HepG2 (cell line): Measurements from ENCODE around the gene RIN3. TPM values are rescaled to one million over a fixed set of nuclear protein-coding genes. Genes with fewer than 3 reads are reported as not detected.
"Not testable (repeated sequence)": the region's sequence is repeated elsewhere in the genome, so short reads cannot be mapped to it uniquely, and the experiment has no call there.

Experiments
- ATAC-seq: fragments of 200-7000 bp; cut with Tn5 transposase; 3 replicates; pipeline ENCODE4 v1.9.1; 2020; ENCODE audit warnings: mild to moderate bottlenecking, moderate library complexity
- BruUV-seq: library from RNA; stranded (reverse); fragments of 400-500 nt; replicated peaks from 2 replicates; lab custom pipeline; 2021; lab: Mats Ljungman, UMichigan
- CTCF ChIA-PET: fragments of 300-600 bp; formaldehyde crosslinking; extraction: SDS; loops from one replicate; lab custom pipeline; 2021; ENCODE audit warnings: low total read pairs, inconsistent platforms, low intra/inter-chr PET ratio; lab: Yijun Ruan, JAX
- POLR2A ChIA-PET: fragments of 350-600 bp; sonication (Branson Sonifier 250); formaldehyde crosslinking; loops from one replicate; lab custom pipeline; 2020; ENCODE audit warnings: antibody characterized with exemption, inconsistent platforms; lab: Yijun Ruan, JAX
- DNase-seq: peaks from one replicate; pipeline ENCODE4 v3.0.0-alpha.2; 2015; ENCODE audit warnings: low spot score
- FAIRE-seq: peaks from 3 replicates; lab custom pipeline; 2011; peaks lifted over from hg19 to GRCh38; lab: Jason Lieb, UNC
- H2AFZ ChIP-seq: one replicate; pipeline ENCODE4 v1.6.1; 2011; ENCODE audit warnings: low read length, inconsistent platforms
- H3K27ac ChIP-seq: fragments of 300-600 bp; 3 replicates; pipeline ENCODE4 v1.8.0; 2011; ENCODE audit warnings: mixed run types, mild to moderate bottlenecking, mixed read lengths, low read length, inconsistent platforms; ENCODE audit not compliant: insufficient read depth; ENCODE audit errors: extremely low read length
- H3K27me3 ChIP-seq, 2 experiments: fragments of 200-600 bp in 1 of 2; 2 replicates in 1 of 2; 3 replicates in 1 of 2; pipeline versions ENCODE4 v1.6.0 to v1.8.0; 2011; ENCODE audit warnings: low read length in 2 of 2, mild to moderate bottlenecking in 2 of 2, moderate library complexity in 2 of 2, inconsistent platforms in 1 of 2; ENCODE audit not compliant: insufficient read depth in 2 of 2, control insufficient read depth in 1 of 2
- H3K36me3 ChIP-seq, 2 experiments: fragments of 200-600 bp in 1 of 2; replicated peaks in 1 of 2; 2 replicates in 1 of 2; 3 replicates in 1 of 2; pipeline versions ENCODE4 v1.5.1 to v1.8.0; 2011; ENCODE audit warnings: low read length in 2 of 2, inconsistent platforms in 1 of 2; ENCODE audit not compliant: insufficient read depth in 2 of 2, control insufficient read depth in 1 of 2
- H3K4me1 ChIP-seq: 2 replicates; pipeline ENCODE4 v1.5.1; 2012; ENCODE audit warnings: low read length, inconsistent platforms; ENCODE audit not compliant: insufficient read depth
- H3K4me2 ChIP-seq: 2 replicates; pipeline ENCODE4 v1.6.0; 2011; ENCODE audit warnings: low read depth, low read length, inconsistent platforms
- H3K4me3 ChIP-seq, 3 experiments: fragments of 200-600 bp in 1 of 3; sonication (generic), shearing (Covaris generic) in 1 of 3; replicated peaks in 1 of 3; 2 replicates each; pipeline ENCODE4 v1.5.1; 2011 to 2016; ENCODE audit warnings: low read length in 3 of 3, inconsistent platforms in 2 of 3, low read depth in 2 of 3, mild to moderate bottlenecking in 2 of 3, control low read depth in 1 of 3, mixed read lengths in 1 of 3; ENCODE audit not compliant: insufficient read depth in 1 of 3
- H3K79me2 ChIP-seq: one replicate; pipeline ENCODE4 v1.6.1; 2011; ENCODE audit warnings: low read length, inconsistent platforms; ENCODE audit not compliant: insufficient read depth
- H3K9ac ChIP-seq: 2 replicates; pipeline ENCODE4 v1.6.0; 2011; ENCODE audit warnings: mild to moderate bottlenecking, low read depth, low read length, inconsistent platforms; ENCODE audit not compliant: insufficient read depth
- H3K9me3 ChIP-seq: 2 replicates; pipeline ENCODE4 v1.5.1; 2012; ENCODE audit warnings: mild to moderate bottlenecking, low read length
- H4K20me1 ChIP-seq: 2 replicates; pipeline ENCODE4 v1.6.0; 2011; ENCODE audit warnings: inconsistent platforms, mild to moderate bottlenecking, low read length, moderate library complexity; ENCODE audit not compliant: insufficient read depth
- CTCF ChIP-seq: sonication (generic); formaldehyde crosslinking; IDR thresholded peaks from 2 replicates; pipeline ENCODE4 v1.5.0; 2020; ENCODE audit warnings: mild to moderate bottlenecking, missing genetic modification reagents, moderate library complexity
- JARID2 ChIP-seq: sonication (generic); formaldehyde crosslinking; IDR thresholded peaks from 2 replicates; pipeline ENCODE4 v1.8.1; 2023; ENCODE audit warnings: missing genetic modification reagents, inconsistent platforms; ENCODE audit not compliant: insufficient replicate concordance
- KDM2A ChIP-seq: sonication (generic); formaldehyde crosslinking; IDR thresholded peaks from 2 replicates; pipeline ENCODE4 v1.4.0; 2020; ENCODE audit warnings: low read depth, missing genetic modification reagents, borderline replicate concordance
- LCORL ChIP-seq, 2 experiments: fragments of 450-650 bp in 1 of 2; sonication (generic) in 1 of 2; formaldehyde crosslinking in 1 of 2; IDR thresholded peaks; 2 replicates each; pipeline versions ENCODE4 v1.5.0 to v1.6.1; 2017 to 2020; ENCODE audit warnings: antibody characterized with exemption in 1 of 2, missing genetic modification reagents in 1 of 2
- SALL1 ChIP-seq: sonication (generic); formaldehyde crosslinking; IDR thresholded peaks from 2 replicates; pipeline ENCODE4 v1.8.0; 2022; ENCODE audit warnings: mild to moderate bottlenecking, missing genetic modification reagents
- SMC3 ChIP-seq: IDR thresholded peaks from 2 replicates; pipeline ENCODE4 v1.6.1; 2011; ENCODE audit warnings: low read length, improper control_type of control experiment
- STAG1 ChIP-seq: sonication (generic); formaldehyde crosslinking; IDR thresholded peaks from 2 replicates; pipeline ENCODE4 v1.4.0; 2020; ENCODE audit warnings: missing genetic modification reagents
- XRCC5 ChIP-seq: fragments of 200-400 bp; formaldehyde crosslinking; optimal IDR thresholded peaks from 2 replicates; pipeline ENCODE3; 2017; ENCODE audit warnings: mild to moderate bottlenecking, low read length
- ZNF264 ChIP-seq: sonication (generic); formaldehyde crosslinking; IDR thresholded peaks from 2 replicates; pipeline ENCODE4 v1.4.0; 2020; ENCODE audit warnings: missing genetic modification reagents
- WGBS: methylation state at CpG from one replicate; pipeline ENCODE4 v1.1.6; 2017; ENCODE audit warnings: low lambda C conversion rate; 5-methylcytosine and 5-hydroxymethylcytosine counted together
- in situ Hi-C: cut with HindIII; loops from 2 replicates; pipeline ENCODE4 v1.10.0; 2017; ENCODE audit warnings: low pct_unique_long_range_greater_than_20kb; ENCODE audit not compliant: extremely low pct_ligation_motif_present
- intact Hi-C: fragments of 100-400 bp; cut with micrococcal nuclease; formaldehyde crosslinking; loops from one replicate; pipeline ENCODE4 v1.10.0; 2022; ENCODE audit not compliant: unreplicated experiment
- polyA plus RNA-seq, 8 experiments: library from polyadenylated mRNA; depleted of rRNA in 3 of 8; stranded (reverse) in 7 of 8; unstranded in 1 of 8; fragments of >200 nt; fragmentation: Illumina TruSeq in 4 of 8; extraction: Trizol in 4 of 8; gene quantifications; 2 replicates each; pipeline versions ENCODE4 v1.2.1 to v1.2.3, GENCODE V29; 2011 to 2016; ENCODE audit warnings: low read depth in 4 of 8, missing spikeins in 1 of 8, mixed read lengths in 1 of 8; ENCODE audit not compliant: insufficient read depth in 1 of 8
- total RNA-seq, 5 experiments: library from RNA; depleted of rRNA; stranded (reverse); fragments of >200 nt; fragmentation: Illumina TruSeq; extraction: Trizol; gene quantifications; 2 replicates each; pipeline ENCODE4 v1.2.3, GENCODE V29; 2016; ENCODE audit warnings: low read depth in 1 of 5
- TF ChIP-seq, protein P1 (sequence below): sonication (generic); formaldehyde crosslinking; IDR thresholded peaks from 2 replicates; pipeline ENCODE4 v1.5.1; 2020; ENCODE audit warnings: mild to moderate bottlenecking, missing genetic modification reagents, moderate library complexity

Gene RIN3
- total and polyA plus RNA-seq, 2 of the 13 experiments (the other 11 are each of a cell fraction or from before 2014, with no cell fraction given), result 2.3 to 3.6 TPM

DNA sequence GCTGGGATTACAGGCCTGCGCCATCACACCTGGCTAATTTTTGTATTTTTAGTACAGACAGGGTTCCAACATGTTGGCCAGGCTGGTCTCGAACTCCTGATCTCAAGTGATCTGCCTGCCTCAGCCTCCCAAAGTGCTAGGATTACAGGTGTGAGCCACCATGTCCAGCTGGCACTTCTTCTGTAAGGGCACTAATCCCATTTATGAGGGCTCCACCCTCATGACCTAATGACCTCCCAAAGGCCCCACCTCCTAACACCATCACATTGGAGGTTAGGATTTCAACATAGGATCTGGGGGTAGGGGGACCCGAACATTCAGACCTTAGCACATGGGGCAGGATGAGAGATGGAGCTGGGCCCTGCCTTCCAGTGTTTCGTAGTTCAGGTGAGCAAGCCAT is 166.7 kb downstream of the RIN3 start:
- in situ Hi-C loops, H4K20me1 ChIP-seq, H3K9ac ChIP-seq, H3K4me1 ChIP-seq, ATAC-seq, POLR2A ChIA-PET, H2AFZ ChIP-seq, H3K27ac ChIP-seq, H3K9me3 ChIP-seq, FAIRE-seq, CTCF ChIA-PET, H3K4me3 ChIP-seq, BruUV-seq, H3K27me3 ChIP-seq, H3K4me2 ChIP-seq, intact Hi-C loops, H3K79me2 ChIP-seq: not testable (repeated sequence)
- WGBS, result 91% methylated on average over 4 of the region's 4 CpGs
- peaks cover 9 to 19% of the 10 kb centered on the region in 2 experiments; a peak in 4 of 5 replicates for H3K36me3 ChIP-seq
- peak; percentile 94 for TF ChIP-seq ZNF264 (CRISPR knock-in tag)
- TF ChIP-seq, all 625 proteins: peak for 1; not testable (repeated sequence) for 624
- DNase-seq, result not testable (repeated sequence)

DNA sequence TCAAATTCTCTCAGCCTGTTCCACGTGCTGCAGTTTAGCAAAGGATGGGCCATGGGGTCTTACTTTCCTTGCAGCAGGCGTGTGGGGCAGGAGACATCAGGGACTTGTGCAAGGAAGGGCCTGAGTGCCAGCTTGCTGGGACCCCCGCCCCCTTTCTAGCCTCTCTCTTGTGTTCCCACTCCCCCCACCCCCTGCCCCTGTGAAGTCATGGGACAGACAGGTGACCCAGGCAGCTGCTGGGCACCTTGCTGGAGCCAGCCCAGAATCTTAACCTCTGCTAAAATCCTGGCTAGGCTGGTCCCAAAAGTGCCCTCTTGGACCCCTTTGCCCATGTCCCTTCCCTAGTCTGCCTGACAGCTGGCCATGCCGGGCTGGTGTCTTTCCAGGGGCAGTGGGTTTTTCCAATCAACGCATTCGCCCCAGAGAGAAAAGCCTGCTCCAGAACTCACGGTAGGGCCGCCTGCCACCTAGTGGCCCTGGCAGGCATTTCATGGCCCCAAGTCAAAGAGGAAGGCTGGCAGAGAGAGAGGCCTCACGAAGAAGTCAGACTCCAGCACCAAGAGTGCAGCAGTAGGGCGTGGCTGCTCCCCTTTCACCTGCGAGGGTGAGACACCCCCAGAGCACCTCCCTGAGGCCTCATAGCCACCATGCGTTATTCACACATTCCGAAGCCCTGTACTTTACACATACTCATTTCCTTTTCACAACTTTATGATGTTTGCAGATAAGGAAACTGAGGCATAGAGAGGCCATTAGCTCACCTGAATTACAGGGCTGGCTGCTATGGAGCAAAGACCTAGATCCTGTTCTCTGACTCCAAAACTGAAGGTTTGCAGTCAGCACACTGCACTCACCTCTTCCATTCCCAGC is 167.4 kb downstream of the RIN3 start:
- in situ Hi-C loops (no loop called here), intact Hi-C loops (no loop called here)
- H3K27me3 ChIP-seq, result no peaks in the 10 kb centered on the region
- no peaks in the 10 kb centered on the region for H3K79me2 ChIP-seq
- peaks cover 11 to 23% of the 10 kb centered on the region in 2 experiments; a peak in 4 of 5 replicates for H3K36me3 ChIP-seq
- no peak for FAIRE-seq
- H3K9ac ChIP-seq, result no peak overlapping the region
- DNase-seq, result peak; percentile 40
- peak; percentile 88 for ATAC-seq
- H3K27ac ChIP-seq, result no peak overlapping the region
- H3K4me2 ChIP-seq, result no peak overlapping the region
- 81% methylated on average over 6 of the region's 13 CpGs for WGBS
- ChIA-PET POLR2A (no interaction called here), CTCF (no interaction called here)
- no TSS peak for BruUV-seq
- no peak overlapping the region for H3K4me3 ChIP-seq
- H4K20me1 ChIP-seq, result 0 out of 2 replicates have a peak, but pooled peaks cover 2% of the 10 kb centered on the region
- H3K4me1 ChIP-seq, result no peaks in the 10 kb centered on the region
- no peaks in the 10 kb centered on the region for H3K9me3 ChIP-seq
- no peak overlapping the region for H2AFZ ChIP-seq
- TF ChIP-seq STAG1 (CRISPR knock-in tag) (peak; percentile 81), SMC3 (peak; percentile 54), SALL1 (CRISPR knock-in tag) (0 out of 2 replicates have a peak, but pooled peaks have one; percentile 16), JARID2 (CRISPR knock-in tag) (no peak), CTCF (CRISPR knock-in tag) (peak; percentile 85), XRCC5 (peak; percentile 57), LCORL (IDR thresholded peaks at IDR 0.05) (no peak), LCORL (CRISPR knock-in tag; IDR thresholded peaks at IDR 0.05) (0 out of 2 replicates have a peak, but pooled peaks have one; percentile 20), KDM2A (CRISPR knock-in tag) (peak; percentile 29; the same call in 1 of the 2 replicates)
- TF ChIP-seq, protein P1, sequence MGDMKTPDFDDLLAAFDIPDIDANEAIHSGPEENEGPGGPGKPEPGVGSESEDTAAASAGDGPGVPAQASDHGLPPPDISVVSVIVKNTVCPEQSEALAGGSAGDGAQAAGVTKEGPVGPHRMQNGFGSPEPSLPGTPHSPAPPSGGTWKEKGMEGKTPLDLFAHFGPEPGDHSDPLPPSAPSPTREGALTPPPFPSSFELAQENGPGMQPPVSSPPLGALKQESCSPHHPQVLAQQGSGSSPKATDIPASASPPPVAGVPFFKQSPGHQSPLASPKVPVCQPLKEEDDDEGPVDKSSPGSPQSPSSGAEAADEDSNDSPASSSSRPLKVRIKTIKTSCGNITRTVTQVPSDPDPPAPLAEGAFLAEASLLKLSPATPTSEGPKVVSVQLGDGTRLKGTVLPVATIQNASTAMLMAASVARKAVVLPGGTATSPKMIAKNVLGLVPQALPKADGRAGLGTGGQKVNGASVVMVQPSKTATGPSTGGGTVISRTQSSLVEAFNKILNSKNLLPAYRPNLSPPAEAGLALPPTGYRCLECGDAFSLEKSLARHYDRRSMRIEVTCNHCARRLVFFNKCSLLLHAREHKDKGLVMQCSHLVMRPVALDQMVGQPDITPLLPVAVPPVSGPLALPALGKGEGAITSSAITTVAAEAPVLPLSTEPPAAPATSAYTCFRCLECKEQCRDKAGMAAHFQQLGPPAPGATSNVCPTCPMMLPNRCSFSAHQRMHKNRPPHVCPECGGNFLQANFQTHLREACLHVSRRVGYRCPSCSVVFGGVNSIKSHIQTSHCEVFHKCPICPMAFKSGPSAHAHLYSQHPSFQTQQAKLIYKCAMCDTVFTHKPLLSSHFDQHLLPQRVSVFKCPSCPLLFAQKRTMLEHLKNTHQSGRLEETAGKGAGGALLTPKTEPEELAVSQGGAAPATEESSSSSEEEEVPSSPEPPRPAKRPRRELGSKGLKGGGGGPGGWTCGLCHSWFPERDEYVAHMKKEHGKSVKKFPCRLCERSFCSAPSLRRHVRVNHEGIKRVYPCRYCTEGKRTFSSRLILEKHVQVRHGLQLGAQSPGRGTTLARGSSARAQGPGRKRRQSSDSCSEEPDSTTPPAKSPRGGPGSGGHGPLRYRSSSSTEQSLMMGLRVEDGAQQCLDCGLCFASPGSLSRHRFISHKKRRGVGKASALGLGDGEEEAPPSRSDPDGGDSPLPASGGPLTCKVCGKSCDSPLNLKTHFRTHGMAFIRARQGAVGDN (CRISPR knock-in tag), result 0 out of 2 replicates have a peak, but pooled peaks have one; percentile 13
